HEK293 (cell line): ENCODE measurements around the gene MTMR3.
A peak's percentile ranks its signal among the peaks of the same experiment; 100 is the strongest.

Experiments used
- HOXC10 ChIP-seq: sonication (generic); formaldehyde crosslinking; IDR thresholded peaks from 2 replicates; pipeline ENCODE4 v1.8.1; 2023; ENCODE audit warnings: mild to moderate bottlenecking, missing genetic modification reagents
- IKZF3 ChIP-seq: fragments of 450-650 bp; IDR thresholded peaks from 2 replicates; pipeline ENCODE4 v1.5.0; 2018; ENCODE audit warnings: missing biosample characterization, mild to moderate bottlenecking, missing genetic modification characterization, moderate library complexity
- ZBTB17 ChIP-seq: fragments of 450-650 bp; formaldehyde crosslinking; IDR thresholded peaks from 2 replicates; pipeline ENCODE4 v1.5.1; 2016; ENCODE audit warnings: missing biosample characterization, missing genetic modification characterization
- ZFHX2 ChIP-seq: fragments of 450-650 bp; formaldehyde crosslinking; conservative IDR thresholded peaks from 2 replicates; pipeline ENCODE4 v1.5.1; 2016; ENCODE audit warnings: missing biosample characterization, missing genetic modification characterization
- ZIC2 ChIP-seq: fragments of 450-650 bp; formaldehyde crosslinking; IDR thresholded peaks from 2 replicates; pipeline ENCODE4 v1.5.1; 2016; ENCODE audit warnings: missing biosample characterization, missing genetic modification characterization
- ZNF133 ChIP-seq: fragments of 450-650 bp; formaldehyde crosslinking; IDR thresholded peaks from 2 replicates; pipeline ENCODE4 v1.5.1; 2016; ENCODE audit warnings: missing biosample characterization, missing genetic modification characterization
- ZNF335 ChIP-seq: fragments of 450-650 bp; formaldehyde crosslinking; conservative IDR thresholded peaks from 2 replicates; pipeline ENCODE4 v1.5.1; 2016; ENCODE audit warnings: missing biosample characterization, missing genetic modification characterization
- ZNF394 ChIP-seq: fragments of 450-650 bp; formaldehyde crosslinking; IDR thresholded peaks from 2 replicates; pipeline ENCODE4 v1.5.1; 2016; ENCODE audit warnings: missing biosample characterization, missing genetic modification characterization, mild to moderate bottlenecking, moderate library complexity, borderline replicate concordance
- ZNF561 ChIP-seq: fragments of 450-650 bp; IDR thresholded peaks from 2 replicates; pipeline ENCODE4 v1.5.1; 2018; ENCODE audit warnings: missing biosample characterization, missing genetic modification characterization, borderline replicate concordance
- ZNF843 ChIP-seq: fragments of 450-650 bp; formaldehyde crosslinking; IDR thresholded peaks from 2 replicates; pipeline ENCODE4 v1.5.1; 2016; ENCODE audit warnings: missing biosample characterization, missing genetic modification characterization
- TF ChIP-seq, protein P1 (sequence below): fragments of 450-650 bp; formaldehyde crosslinking; IDR thresholded peaks from 2 replicates; pipeline ENCODE4 v1.5.1; 2016; ENCODE audit warnings: missing biosample characterization, missing genetic modification characterization
- TF ChIP-seq, protein P2 (sequence below): fragments of 450-650 bp; formaldehyde crosslinking; IDR thresholded peaks from 2 replicates; pipeline ENCODE4 v1.5.1; 2016; ENCODE audit warnings: missing biosample characterization, missing genetic modification characterization
- TF ChIP-seq, protein P3 (sequence below): fragments of 450-650 bp; formaldehyde crosslinking; IDR thresholded peaks from 2 replicates; pipeline ENCODE4 v1.5.1; 2016; ENCODE audit warnings: missing biosample characterization, missing genetic modification characterization
- TF ChIP-seq, protein P4 (sequence below): fragments of 450-650 bp; formaldehyde crosslinking; IDR thresholded peaks from 2 replicates; pipeline ENCODE4 v1.5.1; 2016; ENCODE audit warnings: missing biosample characterization, missing genetic modification characterization
- TF ChIP-seq, protein P5 (sequence below): fragments of 450-650 bp; formaldehyde crosslinking; IDR thresholded peaks from 2 replicates; pipeline ENCODE4 v1.5.1; 2016; ENCODE audit warnings: missing biosample characterization, missing genetic modification characterization
- TF ChIP-seq, protein P6 (sequence below): fragments of 450-650 bp; formaldehyde crosslinking; IDR thresholded peaks from 2 replicates; pipeline ENCODE4 v1.5.1; 2016; ENCODE audit warnings: missing biosample characterization, missing genetic modification characterization, borderline replicate concordance
- TF ChIP-seq, protein P7 (sequence below): fragments of 450-650 bp; formaldehyde crosslinking; IDR thresholded peaks from 2 replicates; pipeline ENCODE4 v1.5.1; 2016; ENCODE audit warnings: missing biosample characterization, missing genetic modification characterization
- TF ChIP-seq, protein P8 (sequence below): fragments of 450-650 bp; formaldehyde crosslinking; IDR thresholded peaks from 2 replicates; pipeline ENCODE4 v1.5.1; 2016; ENCODE audit warnings: missing biosample characterization, missing genetic modification characterization
- TF ChIP-seq, protein P9 (sequence below): fragments of 450-650 bp; formaldehyde crosslinking; IDR thresholded peaks from 2 replicates; pipeline ENCODE4 v1.5.1; 2016; ENCODE audit warnings: missing biosample characterization, missing genetic modification characterization, low read depth

Gene MTMR3

DNA sequence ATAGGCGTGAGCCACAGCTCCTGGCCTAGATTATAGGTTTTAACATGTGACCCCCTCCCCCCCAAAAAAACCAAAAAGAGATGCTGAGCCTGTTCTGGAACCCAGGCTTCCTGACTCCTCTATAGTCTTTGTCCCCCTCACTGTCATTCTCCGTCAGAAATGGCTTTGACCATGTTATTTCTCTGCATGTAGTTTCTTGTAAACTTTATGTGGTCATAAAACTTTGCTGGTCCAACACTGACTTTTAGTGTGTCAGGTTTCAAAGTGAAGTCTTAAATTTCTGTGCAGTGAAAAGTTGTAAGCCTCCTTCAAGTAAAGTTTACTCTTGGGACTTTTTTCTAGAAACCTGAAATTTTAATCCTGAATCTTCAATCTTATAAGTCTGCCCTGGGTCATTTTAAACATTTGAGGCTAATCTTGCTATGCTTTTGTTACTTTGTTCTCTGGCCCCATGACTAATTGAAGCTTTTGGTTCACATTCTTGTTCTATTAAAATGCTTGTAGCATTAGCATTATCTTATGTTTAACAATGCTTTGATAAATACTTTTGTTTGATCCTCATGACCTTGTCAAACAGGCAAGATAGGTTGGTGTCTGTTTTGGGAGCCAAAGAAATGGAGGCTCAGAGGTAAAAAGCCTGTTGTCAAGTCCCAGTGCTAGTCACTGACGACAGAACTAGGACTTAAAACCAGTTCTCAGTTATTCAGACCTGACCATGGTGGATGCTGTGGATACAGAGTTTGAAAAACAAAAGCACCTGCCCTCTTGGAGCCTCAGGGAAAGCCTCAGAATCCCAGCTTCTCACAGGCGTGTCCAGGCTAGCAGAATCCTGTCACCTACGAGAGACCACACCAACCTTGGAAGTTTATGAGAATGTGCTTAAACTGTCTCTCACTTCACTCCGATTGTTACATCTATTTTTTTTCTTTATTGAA, 109.6 kb downstream of the MTMR3 start (continued):
- TF ChIP-seq, protein P1, sequence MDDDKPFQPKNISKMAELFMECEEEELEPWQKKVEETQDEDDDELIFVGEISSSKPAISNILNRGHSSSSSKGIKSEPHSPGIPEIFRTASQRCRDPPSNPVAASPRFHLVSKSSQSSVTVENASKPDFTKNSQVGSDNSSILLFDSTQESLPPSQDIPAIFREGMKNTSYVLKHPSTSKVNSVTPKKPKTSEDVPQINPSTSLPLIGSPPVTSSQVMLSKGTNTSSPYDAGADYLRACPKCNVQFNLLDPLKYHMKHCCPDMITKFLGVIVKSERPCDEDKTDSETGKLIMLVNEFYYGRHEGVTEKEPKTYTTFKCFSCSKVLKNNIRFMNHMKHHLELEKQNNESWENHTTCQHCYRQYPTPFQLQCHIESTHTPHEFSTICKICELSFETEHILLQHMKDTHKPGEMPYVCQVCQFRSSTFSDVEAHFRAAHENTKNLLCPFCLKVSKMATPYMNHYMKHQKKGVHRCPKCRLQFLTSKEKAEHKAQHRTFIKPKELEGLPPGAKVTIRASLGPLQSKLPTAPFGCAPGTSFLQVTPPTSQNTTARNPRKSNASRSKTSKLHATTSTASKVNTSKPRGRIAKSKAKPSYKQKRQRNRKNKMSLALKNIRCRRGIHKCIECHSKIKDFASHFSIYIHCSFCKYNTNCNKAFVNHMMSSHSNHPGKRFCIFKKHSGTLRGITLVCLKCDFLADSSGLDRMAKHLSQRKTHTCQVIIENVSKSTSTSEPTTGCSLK: no peak
- TF ChIP-seq, protein P2, sequence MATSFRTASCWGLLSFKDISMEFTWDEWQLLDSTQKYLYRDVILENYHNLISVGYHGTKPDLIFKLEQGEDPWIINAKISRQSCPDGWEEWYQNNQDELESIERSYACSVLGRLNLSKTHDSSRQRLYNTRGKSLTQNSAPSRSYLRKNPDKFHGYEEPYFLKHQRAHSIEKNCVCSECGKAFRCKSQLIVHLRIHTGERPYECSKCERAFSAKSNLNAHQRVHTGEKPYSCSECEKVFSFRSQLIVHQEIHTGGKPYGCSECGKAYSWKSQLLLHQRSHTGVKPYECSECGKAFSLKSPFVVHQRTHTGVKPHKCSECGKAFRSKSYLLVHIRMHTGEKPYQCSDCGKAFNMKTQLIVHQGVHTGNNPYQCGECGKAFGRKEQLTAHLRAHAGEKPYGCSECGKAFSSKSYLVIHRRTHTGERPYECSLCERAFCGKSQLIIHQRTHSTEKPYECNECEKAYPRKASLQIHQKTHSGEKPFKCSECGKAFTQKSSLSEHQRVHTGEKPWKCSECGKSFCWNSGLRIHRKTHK (tag by site-specific recombination): no peak
- TF ChIP-seq ZFHX2 (tag by site-specific recombination): no peak
- TF ChIP-seq HOXC10 (CRISPR knock-in tag): no peak
- TF ChIP-seq, protein P3, sequence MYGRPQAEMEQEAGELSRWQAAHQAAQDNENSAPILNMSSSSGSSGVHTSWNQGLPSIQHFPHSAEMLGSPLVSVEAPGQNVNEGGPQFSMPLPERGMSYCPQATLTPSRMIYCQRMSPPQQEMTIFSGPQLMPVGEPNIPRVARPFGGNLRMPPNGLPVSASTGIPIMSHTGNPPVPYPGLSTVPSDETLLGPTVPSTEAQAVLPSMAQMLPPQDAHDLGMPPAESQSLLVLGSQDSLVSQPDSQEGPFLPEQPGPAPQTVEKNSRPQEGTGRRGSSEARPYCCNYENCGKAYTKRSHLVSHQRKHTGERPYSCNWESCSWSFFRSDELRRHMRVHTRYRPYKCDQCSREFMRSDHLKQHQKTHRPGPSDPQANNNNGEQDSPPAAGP (tag by site-specific recombination): no peak
- TF ChIP-seq ZIC2 (tag by site-specific recombination): peak; percentile 72
- TF ChIP-seq, protein P4, sequence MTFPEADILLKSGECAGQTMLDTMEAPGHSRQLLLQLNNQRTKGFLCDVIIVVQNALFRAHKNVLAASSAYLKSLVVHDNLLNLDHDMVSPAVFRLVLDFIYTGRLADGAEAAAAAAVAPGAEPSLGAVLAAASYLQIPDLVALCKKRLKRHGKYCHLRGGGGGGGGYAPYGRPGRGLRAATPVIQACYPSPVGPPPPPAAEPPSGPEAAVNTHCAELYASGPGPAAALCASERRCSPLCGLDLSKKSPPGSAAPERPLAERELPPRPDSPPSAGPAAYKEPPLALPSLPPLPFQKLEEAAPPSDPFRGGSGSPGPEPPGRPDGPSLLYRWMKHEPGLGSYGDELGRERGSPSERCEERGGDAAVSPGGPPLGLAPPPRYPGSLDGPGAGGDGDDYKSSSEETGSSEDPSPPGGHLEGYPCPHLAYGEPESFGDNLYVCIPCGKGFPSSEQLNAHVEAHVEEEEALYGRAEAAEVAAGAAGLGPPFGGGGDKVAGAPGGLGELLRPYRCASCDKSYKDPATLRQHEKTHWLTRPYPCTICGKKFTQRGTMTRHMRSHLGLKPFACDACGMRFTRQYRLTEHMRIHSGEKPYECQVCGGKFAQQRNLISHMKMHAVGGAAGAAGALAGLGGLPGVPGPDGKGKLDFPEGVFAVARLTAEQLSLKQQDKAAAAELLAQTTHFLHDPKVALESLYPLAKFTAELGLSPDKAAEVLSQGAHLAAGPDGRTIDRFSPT (tag by site-specific recombination): 0 out of 2 replicates have a peak, but pooled peaks have one; percentile 22
- TF ChIP-seq, protein P5, sequence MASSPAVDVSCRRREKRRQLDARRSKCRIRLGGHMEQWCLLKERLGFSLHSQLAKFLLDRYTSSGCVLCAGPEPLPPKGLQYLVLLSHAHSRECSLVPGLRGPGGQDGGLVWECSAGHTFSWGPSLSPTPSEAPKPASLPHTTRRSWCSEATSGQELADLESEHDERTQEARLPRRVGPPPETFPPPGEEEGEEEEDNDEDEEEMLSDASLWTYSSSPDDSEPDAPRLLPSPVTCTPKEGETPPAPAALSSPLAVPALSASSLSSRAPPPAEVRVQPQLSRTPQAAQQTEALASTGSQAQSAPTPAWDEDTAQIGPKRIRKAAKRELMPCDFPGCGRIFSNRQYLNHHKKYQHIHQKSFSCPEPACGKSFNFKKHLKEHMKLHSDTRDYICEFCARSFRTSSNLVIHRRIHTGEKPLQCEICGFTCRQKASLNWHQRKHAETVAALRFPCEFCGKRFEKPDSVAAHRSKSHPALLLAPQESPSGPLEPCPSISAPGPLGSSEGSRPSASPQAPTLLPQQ: no peak
- TF ChIP-seq ZNF561 (tag by site-specific recombination): peak; percentile 53; the same call in 1 of the 2 replicates
- TF ChIP-seq, protein P6, sequence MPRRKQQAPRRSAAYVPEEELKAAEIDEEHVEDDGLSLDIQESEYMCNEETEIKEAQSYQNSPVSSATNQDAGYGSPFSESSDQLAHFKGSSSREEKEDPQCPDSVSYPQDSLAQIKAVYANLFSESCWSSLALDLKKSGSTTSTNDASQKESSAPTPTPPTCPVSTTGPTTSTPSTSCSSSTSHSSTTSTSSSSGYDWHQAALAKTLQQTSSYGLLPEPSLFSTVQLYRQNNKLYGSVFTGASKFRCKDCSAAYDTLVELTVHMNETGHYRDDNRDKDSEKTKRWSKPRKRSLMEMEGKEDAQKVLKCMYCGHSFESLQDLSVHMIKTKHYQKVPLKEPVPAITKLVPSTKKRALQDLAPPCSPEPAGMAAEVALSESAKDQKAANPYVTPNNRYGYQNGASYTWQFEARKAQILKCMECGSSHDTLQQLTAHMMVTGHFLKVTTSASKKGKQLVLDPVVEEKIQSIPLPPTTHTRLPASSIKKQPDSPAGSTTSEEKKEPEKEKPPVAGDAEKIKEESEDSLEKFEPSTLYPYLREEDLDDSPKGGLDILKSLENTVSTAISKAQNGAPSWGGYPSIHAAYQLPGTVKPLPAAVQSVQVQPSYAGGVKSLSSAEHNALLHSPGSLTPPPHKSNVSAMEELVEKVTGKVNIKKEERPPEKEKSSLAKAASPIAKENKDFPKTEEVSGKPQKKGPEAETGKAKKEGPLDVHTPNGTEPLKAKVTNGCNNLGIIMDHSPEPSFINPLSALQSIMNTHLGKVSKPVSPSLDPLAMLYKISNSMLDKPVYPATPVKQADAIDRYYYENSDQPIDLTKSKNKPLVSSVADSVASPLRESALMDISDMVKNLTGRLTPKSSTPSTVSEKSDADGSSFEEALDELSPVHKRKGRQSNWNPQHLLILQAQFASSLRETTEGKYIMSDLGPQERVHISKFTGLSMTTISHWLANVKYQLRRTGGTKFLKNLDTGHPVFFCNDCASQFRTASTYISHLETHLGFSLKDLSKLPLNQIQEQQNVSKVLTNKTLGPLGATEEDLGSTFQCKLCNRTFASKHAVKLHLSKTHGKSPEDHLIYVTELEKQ (tag by site-specific recombination): peak; percentile 61; the same call in 1 of the 2 replicates
- TF ChIP-seq IKZF3: peak; percentile 65
- TF ChIP-seq, protein P7, sequence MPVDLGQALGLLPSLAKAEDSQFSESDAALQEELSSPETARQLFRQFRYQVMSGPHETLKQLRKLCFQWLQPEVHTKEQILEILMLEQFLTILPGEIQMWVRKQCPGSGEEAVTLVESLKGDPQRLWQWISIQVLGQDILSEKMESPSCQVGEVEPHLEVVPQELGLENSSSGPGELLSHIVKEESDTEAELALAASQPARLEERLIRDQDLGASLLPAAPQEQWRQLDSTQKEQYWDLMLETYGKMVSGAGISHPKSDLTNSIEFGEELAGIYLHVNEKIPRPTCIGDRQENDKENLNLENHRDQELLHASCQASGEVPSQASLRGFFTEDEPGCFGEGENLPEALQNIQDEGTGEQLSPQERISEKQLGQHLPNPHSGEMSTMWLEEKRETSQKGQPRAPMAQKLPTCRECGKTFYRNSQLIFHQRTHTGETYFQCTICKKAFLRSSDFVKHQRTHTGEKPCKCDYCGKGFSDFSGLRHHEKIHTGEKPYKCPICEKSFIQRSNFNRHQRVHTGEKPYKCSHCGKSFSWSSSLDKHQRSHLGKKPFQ: 0 out of 2 replicates have a peak, but pooled peaks have one; percentile 63
- TF ChIP-seq ZBTB17 (tag by site-specific recombination): peak; percentile 33; the same call in 1 of the 2 replicates
- peak; percentile 89 for TF ChIP-seq ZNF394 (tag by site-specific recombination)
- no peak for TF ChIP-seq ZNF133 (tag by site-specific recombination)
- peak; percentile 83 for TF ChIP-seq ZNF843 (tag by site-specific recombination)
- 0 out of 2 replicates have a peak, but pooled peaks have one; percentile 8 for TF ChIP-seq ZNF335 (tag by site-specific recombination)
- TF ChIP-seq, protein P8, sequence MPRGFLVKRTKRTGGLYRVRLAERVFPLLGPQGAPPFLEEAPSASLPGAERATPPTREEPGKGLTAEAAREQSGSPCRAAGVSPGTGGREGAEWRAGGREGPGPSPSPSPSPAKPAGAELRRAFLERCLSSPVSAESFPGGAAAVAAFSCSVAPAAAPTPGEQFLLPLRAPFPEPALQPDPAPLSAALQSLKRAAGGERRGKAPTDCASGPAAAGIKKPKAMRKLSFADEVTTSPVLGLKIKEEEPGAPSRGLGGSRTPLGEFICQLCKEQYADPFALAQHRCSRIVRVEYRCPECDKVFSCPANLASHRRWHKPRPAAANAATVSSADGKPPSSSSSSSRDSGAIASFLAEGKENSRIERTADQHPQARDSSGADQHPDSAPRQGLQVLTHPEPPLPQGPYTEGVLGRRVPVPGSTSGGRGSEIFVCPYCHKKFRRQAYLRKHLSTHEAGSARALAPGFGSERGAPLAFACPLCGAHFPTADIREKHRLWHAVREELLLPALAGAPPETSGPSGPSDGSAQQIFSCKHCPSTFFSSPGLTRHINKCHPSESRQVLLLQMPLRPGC (tag by site-specific recombination): no peak
- TF ChIP-seq, protein P9, sequence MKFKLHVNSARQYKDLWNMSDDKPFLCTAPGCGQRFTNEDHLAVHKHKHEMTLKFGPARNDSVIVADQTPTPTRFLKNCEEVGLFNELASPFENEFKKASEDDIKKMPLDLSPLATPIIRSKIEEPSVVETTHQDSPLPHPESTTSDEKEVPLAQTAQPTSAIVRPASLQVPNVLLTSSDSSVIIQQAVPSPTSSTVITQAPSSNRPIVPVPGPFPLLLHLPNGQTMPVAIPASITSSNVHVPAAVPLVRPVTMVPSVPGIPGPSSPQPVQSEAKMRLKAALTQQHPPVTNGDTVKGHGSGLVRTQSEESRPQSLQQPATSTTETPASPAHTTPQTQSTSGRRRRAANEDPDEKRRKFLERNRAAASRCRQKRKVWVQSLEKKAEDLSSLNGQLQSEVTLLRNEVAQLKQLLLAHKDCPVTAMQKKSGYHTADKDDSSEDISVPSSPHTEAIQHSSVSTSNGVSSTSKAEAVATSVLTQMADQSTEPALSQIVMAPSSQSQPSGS (tag by site-specific recombination): peak; percentile 4; the same call in 1 of the 2 replicates
